DND-41 (cell line): ENCODE results near the gene NECTIN1.

Source experiments
- ATAC-seq: fragments of 200-7000 bp; cut with Tn5 transposase; 3 replicates; pipeline ENCODE4 v1.9.1; 2021; ENCODE audit warnings: low read depth; ENCODE audit not compliant: insufficient read depth
- DNase-seq: peaks from one replicate; pipeline ENCODE4 v3.0.0-alpha.2; 2020
- H2AFZ ChIP-seq: 2 replicates; pipeline ENCODE4 v1.6.0; 2012; ENCODE audit warnings: low read depth, low read length
- H3K27ac ChIP-seq: 2 replicates; pipeline ENCODE4 v1.5.1; 2012; ENCODE audit warnings: low read length, inconsistent platforms
- H3K27me3 ChIP-seq: fragments of 200-600 bp; sonication (generic); 2 replicates; pipeline ENCODE4 v1.6.0; 2012; ENCODE audit warnings: low read length, mild to moderate bottlenecking, inconsistent platforms; ENCODE audit not compliant: insufficient read depth, poor library complexity
- H3K36me3 ChIP-seq: 2 replicates; pipeline ENCODE4 v1.5.1; 2012; ENCODE audit warnings: low read length, inconsistent platforms; ENCODE audit not compliant: insufficient read depth
- H3K4me1 ChIP-seq: 2 replicates; pipeline ENCODE4 v1.5.1; 2012; ENCODE audit warnings: mild to moderate bottlenecking, low read length; ENCODE audit not compliant: insufficient read depth
- H3K4me2 ChIP-seq: 2 replicates; pipeline ENCODE4 v1.6.0; 2012; ENCODE audit warnings: mild to moderate bottlenecking, moderate library complexity, low read length, inconsistent platforms; ENCODE audit not compliant: insufficient read depth
- H3K4me3 ChIP-seq, 2 experiments: fragments of 200-600 bp in 1 of 2; shearing (Covaris generic) in 1 of 2; 2 replicates each; pipeline ENCODE4 v1.5.1; 2012 to 2016; ENCODE audit warnings: inconsistent platforms in 2 of 2, low read length in 2 of 2, mild to moderate bottlenecking in 2 of 2, low read depth in 1 of 2, moderate library complexity in 1 of 2
- H3K79me2 ChIP-seq: 2 replicates; pipeline ENCODE4 v1.6.0; 2012; ENCODE audit warnings: low read length, inconsistent platforms; ENCODE audit not compliant: insufficient read depth
- H3K9ac ChIP-seq: 2 replicates; pipeline ENCODE4 v1.6.0; 2012; ENCODE audit warnings: low read depth, mild to moderate bottlenecking, inconsistent platforms, low read length, moderate library complexity
- H3K9me3 ChIP-seq: 2 replicates; pipeline ENCODE4 v1.5.1; 2012; ENCODE audit warnings: low read length, moderate library complexity, mild to moderate bottlenecking, inconsistent platforms; ENCODE audit not compliant: insufficient read depth, severe bottlenecking
- H4K20me1 ChIP-seq: 2 replicates; pipeline ENCODE4 v1.6.0; 2012; ENCODE audit warnings: low read length; ENCODE audit not compliant: insufficient read depth
- CTCF ChIP-seq: IDR thresholded peaks from 2 replicates; pipeline ENCODE4 v1.5.1; 2012; ENCODE audit warnings: borderline replicate concordance, low read length, moderate library complexity, mild to moderate bottlenecking; ENCODE audit not compliant: poor library complexity, severe bottlenecking; ENCODE audit errors: extremely low read depth
- EZH2 ChIP-seq: IDR thresholded peaks from 3 replicates; pipeline ENCODE4 v1.6.1; 2012; ENCODE audit warnings: borderline replicate concordance, low read depth, mild to moderate bottlenecking, moderate library complexity, low read length, inconsistent platforms; ENCODE audit not compliant: severe bottlenecking

Gene NECTIN1

DNA sequence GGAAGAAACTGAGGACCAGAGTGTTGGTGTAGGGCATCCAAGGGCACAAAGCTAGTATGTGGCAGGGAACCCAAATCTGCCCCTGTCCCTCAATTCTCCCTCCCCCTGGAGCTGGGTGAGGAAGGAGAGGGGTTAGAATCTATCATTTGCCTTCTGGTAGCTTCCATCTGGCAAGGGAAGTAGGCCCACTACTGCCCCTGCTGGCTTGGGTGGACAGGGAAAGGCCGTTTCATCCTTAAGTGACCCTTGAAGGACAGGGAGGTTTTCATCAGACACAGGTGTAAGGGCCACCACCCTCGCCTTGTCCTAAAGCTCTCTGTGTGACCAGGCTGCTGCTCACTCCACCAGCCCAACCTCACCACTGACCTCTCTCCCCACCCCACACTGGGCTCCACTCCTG is 22.1 kb downstream of the NECTIN1 start:
- no peaks in the 10 kb centered on the region for H3K9me3 ChIP-seq
- no peak overlapping the region for H3K4me3 ChIP-seq
- H3K27me3 ChIP-seq: peaks cover 20% of the 10 kb centered on the region
- no peak overlapping the region for H3K27ac ChIP-seq
- H3K4me1 ChIP-seq: peaks cover 4% of the 10 kb centered on the region; the same call in 1 of the 2 replicates
- no peaks in the 10 kb centered on the region for H3K79me2 ChIP-seq
- DNase-seq: no peak
- H4K20me1 ChIP-seq: peaks cover 7% of the 10 kb centered on the region; the same call in 1 of the 2 replicates
- H2AFZ ChIP-seq: no peak overlapping the region
- TF ChIP-seq CTCF: no peak
- no peak for TF ChIP-seq EZH2
- H3K4me2 ChIP-seq: no peak overlapping the region
- H3K9ac ChIP-seq: no peak overlapping the region
- no peak for ATAC-seq
- no peaks in the 10 kb centered on the region for H3K36me3 ChIP-seq

DNA sequence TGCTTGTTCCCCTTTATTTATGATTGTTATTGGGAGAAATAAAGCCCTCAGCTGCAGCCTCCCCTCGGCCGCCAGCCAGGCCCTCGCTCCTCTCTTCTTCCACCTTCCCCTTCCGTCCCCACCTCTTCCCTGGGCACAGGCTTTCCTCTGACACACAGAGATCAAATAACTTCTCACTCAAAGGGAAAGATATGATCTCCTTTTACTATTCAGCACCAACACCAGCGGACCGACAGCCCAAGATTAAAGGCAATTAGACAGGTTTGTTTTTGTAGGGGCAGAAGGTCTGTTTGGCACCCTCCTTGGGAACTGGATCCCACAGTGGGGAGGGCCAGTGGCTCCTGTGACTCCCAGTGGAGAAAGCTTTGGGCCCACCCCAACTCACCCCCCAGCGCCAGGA is 23.0 kb downstream of the NECTIN1 start:
- ATAC-seq (no peak), DNase-seq (no peak)
- peaks cover 4% of the 10 kb centered on the region; the same call in 1 of the 2 replicates for H3K4me1 ChIP-seq
- H3K4me2 ChIP-seq: no peak overlapping the region
- H3K4me3 ChIP-seq: no peak overlapping the region
- TF ChIP-seq CTCF: no peak
- TF ChIP-seq EZH2: no peak
- no peaks in the 10 kb centered on the region for H3K9me3 ChIP-seq
- H4K20me1 ChIP-seq: peaks cover 7% of the 10 kb centered on the region; the same call in 1 of the 2 replicates
- H3K27ac ChIP-seq: no peak overlapping the region
- no peaks in the 10 kb centered on the region for H3K79me2 ChIP-seq
- H3K27me3 ChIP-seq: peaks cover 15% of the 10 kb centered on the region
- no peak overlapping the region for H3K9ac ChIP-seq
- no peaks in the 10 kb centered on the region for H3K36me3 ChIP-seq
- H2AFZ ChIP-seq: no peak overlapping the region

GRCh38 chr11:119705362-119705761 is 23.6 kb downstream of the NECTIN1 start:
- Histone ChIP-seq H3K9me3 (no peaks in the 10 kb centered on the region), H4K20me1 (peaks cover 7% of the 10 kb centered on the region; the same call in 1 of the 2 replicates), H2AFZ (no peak overlapping the region), H3K27me3 (peaks cover 15% of the 10 kb centered on the region), H3K9ac (no peak overlapping the region), H3K79me2 (no peaks in the 10 kb centered on the region), H3K27ac (no peak overlapping the region), H3K4me1 (peaks cover 4% of the 10 kb centered on the region; the same call in 1 of the 2 replicates), H3K36me3 (no peaks in the 10 kb centered on the region), H3K4me3 (no peak overlapping the region), H3K4me2 (no peak overlapping the region)
- TF ChIP-seq CTCF: no peak
- TF ChIP-seq EZH2: no peak
- ATAC-seq: no peak
- no peak for DNase-seq
